Trophoblast cell (in vitro differentiated cells and primary cell): ENCODE data around the gene SUPT7L.
A peak's percentile ranks its signal among the peaks of the same experiment; 100 is the strongest.
"Not testable (repeated sequence)": the region's sequence is repeated elsewhere in the genome, so short reads cannot be mapped to it uniquely, and the experiment has no call there.

Experiments
- DNase-seq, 2 donors: peaks; one replicate each; pipeline ENCODE4 v3.0.0-alpha.2; 2016
- H2AFZ ChIP-seq: 2 replicates; pipeline ENCODE4 v1.6.1; 2013; ENCODE audit warnings: low read length, moderate library complexity, mild to moderate bottlenecking; ENCODE audit not compliant: insufficient read depth, poor library complexity
- H2AK5ac ChIP-seq: 2 replicates; pipeline ENCODE4 v1.6.1; 2013; ENCODE audit warnings: mild to moderate bottlenecking, low read length
- H2BK120ac ChIP-seq: 2 replicates; pipeline ENCODE4 v1.6.1; 2013; ENCODE audit warnings: low read length, mild to moderate bottlenecking, moderate library complexity; ENCODE audit not compliant: insufficient read depth, poor library complexity
- H2BK12ac ChIP-seq: 2 replicates; pipeline ENCODE4 v1.6.1; 2013; ENCODE audit warnings: mild to moderate bottlenecking, low read length, moderate library complexity
- H2BK5ac ChIP-seq: 2 replicates; pipeline ENCODE4 v1.6.1; 2013; ENCODE audit warnings: low read length, low read depth, moderate library complexity, mild to moderate bottlenecking; ENCODE audit not compliant: poor library complexity
- H3K14ac ChIP-seq: 2 replicates; pipeline ENCODE4 v1.6.1; 2013; ENCODE audit warnings: mild to moderate bottlenecking, low read length
- H3K18ac ChIP-seq: 2 replicates; pipeline ENCODE4 v1.6.1; 2013; ENCODE audit warnings: mild to moderate bottlenecking, low read length
- H3K23ac ChIP-seq: 2 replicates; pipeline ENCODE4 v1.6.1; 2013; ENCODE audit warnings: low read length
- H3K27ac ChIP-seq: 2 replicates; pipeline ENCODE4 v1.5.1; 2013; ENCODE audit warnings: low read depth, mild to moderate bottlenecking, inconsistent platforms, low read length, moderate library complexity
- H3K27me3 ChIP-seq: 2 replicates; pipeline ENCODE4 v1.6.1; 2013; ENCODE audit warnings: inconsistent platforms, mild to moderate bottlenecking, low read length, moderate library complexity; ENCODE audit not compliant: insufficient read depth
- H3K36me3 ChIP-seq, 2 experiments: 1 replicate in 1 of 2; 2 replicates in 1 of 2; pipeline ENCODE4 v1.6.1; 2013; ENCODE audit warnings: low read length in 2 of 2, mild to moderate bottlenecking in 2 of 2, moderate library complexity in 1 of 2; ENCODE audit not compliant: insufficient read depth in 2 of 2, control insufficient read depth in 1 of 2
- H3K4ac ChIP-seq: 2 replicates; pipeline ENCODE4 v1.6.1; 2013; ENCODE audit warnings: low read depth, mild to moderate bottlenecking, low read length, moderate library complexity
- H3K4me1 ChIP-seq, 2 experiments: 1 replicate in 1 of 2; 2 replicates in 1 of 2; pipeline ENCODE4 v1.6.1; 2013; ENCODE audit warnings: low read length in 2 of 2, mild to moderate bottlenecking in 2 of 2, moderate library complexity in 1 of 2; ENCODE audit not compliant: insufficient read depth in 2 of 2, control insufficient read depth in 1 of 2
- H3K4me2 ChIP-seq: 2 replicates; pipeline ENCODE4 v1.6.1; 2013; ENCODE audit warnings: inconsistent platforms, mild to moderate bottlenecking, low read length, moderate library complexity
- H3K4me3 ChIP-seq: 2 replicates; pipeline ENCODE4 v1.5.1; 2013; ENCODE audit warnings: mild to moderate bottlenecking, low read depth, low read length, inconsistent platforms
- H3K79me1 ChIP-seq: one replicate; pipeline ENCODE4 v1.6.1; 2013; ENCODE audit warnings: low read length
- H3K79me2 ChIP-seq: 2 replicates; pipeline ENCODE4 v1.6.1; 2013; ENCODE audit warnings: low read length, mild to moderate bottlenecking; ENCODE audit not compliant: control insufficient read depth, insufficient read depth, poor library complexity
- H3K9ac ChIP-seq: 2 replicates; pipeline ENCODE4 v1.6.1; 2013; ENCODE audit warnings: mild to moderate bottlenecking, low read length
- H3K9me3 ChIP-seq: 2 replicates; pipeline ENCODE4 v1.6.1; 2013; ENCODE audit warnings: low read depth, mild to moderate bottlenecking, control low read depth, inconsistent platforms, low read length; ENCODE audit not compliant: insufficient read depth
- H4K12ac ChIP-seq: 2 replicates; pipeline ENCODE4 v1.6.1; 2013; ENCODE audit warnings: low read depth, mild to moderate bottlenecking, low read length, moderate library complexity
- H4K8ac ChIP-seq: 2 replicates; pipeline ENCODE4 v1.6.1; 2013; ENCODE audit warnings: low read depth, mild to moderate bottlenecking, low read length, moderate library complexity
- H4K91ac ChIP-seq: one replicate; pipeline ENCODE4 v1.6.1; 2013; ENCODE audit warnings: low read depth, mild to moderate bottlenecking, low read length, moderate library complexity
- WGBS: extraction: QIAGEN DNeasy Blood & Tissue Kit; methylation state at CpG from one replicate; pipeline ENCODE4 v1.1.7; 2013; ENCODE audit warnings: missing lambda C conversion rate; ENCODE audit not compliant: insufficient read length, insufficient coverage; ENCODE audit errors: extremely low coverage; 5-methylcytosine and 5-hydroxymethylcytosine counted together

Gene SUPT7L

GRCh38 chr2:27685006-27685405 lies 21.6 kb upstream of the SUPT7L start:
- not testable (repeated sequence) for H3K4me1 ChIP-seq, H4K12ac ChIP-seq, H3K9ac ChIP-seq, H2AFZ ChIP-seq, H3K4ac ChIP-seq, H3K18ac ChIP-seq, H3K27me3 ChIP-seq, H3K14ac ChIP-seq, H2BK12ac ChIP-seq, H3K79me2 ChIP-seq, H4K8ac ChIP-seq, H2AK5ac ChIP-seq, H2BK120ac ChIP-seq, H3K23ac ChIP-seq, H2BK5ac ChIP-seq, H4K91ac ChIP-seq, H3K4me3 ChIP-seq, H3K9me3 ChIP-seq, DNase-seq, H3K4me2 ChIP-seq, H3K27ac ChIP-seq, H3K79me1 ChIP-seq
- no CpG with 5 or more reads among the region's 1 CpG for WGBS
- H3K36me3 ChIP-seq: peaks cover 11 to 16% of the 10 kb centered on the region in 2 experiments

- H2BK5ac ChIP-seq: no peak overlapping the region
- no peak overlapping the region for H3K4ac ChIP-seq
- H2AK5ac ChIP-seq: no peak overlapping the region
- no peak overlapping the region for H3K9ac ChIP-seq
- H3K9me3 ChIP-seq: no peaks in the 10 kb centered on the region
- no peaks in the 10 kb centered on the region for H3K79me1 ChIP-seq
- peak overlapping the region; percentile 6 for H4K91ac ChIP-seq
- H4K8ac ChIP-seq: no peak overlapping the region
- H3K4me1 ChIP-seq: peaks cover 0 to 5% of the 10 kb centered on the region in 2 experiments
- H2BK12ac ChIP-seq: no peak overlapping the region
- H3K23ac ChIP-seq: no peak overlapping the region
- H3K14ac ChIP-seq: no peak overlapping the region
- no peak overlapping the region for H3K4me3 ChIP-seq
- no peaks in the 10 kb centered on the region for H3K79me2 ChIP-seq
- H3K27me3 ChIP-seq: no peaks in the 10 kb centered on the region
- no peak overlapping the region for H3K4me2 ChIP-seq
- no CpG with 5 or more reads among the region's 9 CpGs for WGBS
- no peak overlapping the region for H2BK120ac ChIP-seq
- no peak overlapping the region for H3K27ac ChIP-seq
- H3K36me3 ChIP-seq: peaks cover 14 to 17% of the 10 kb centered on the region in 2 experiments
- peak; percentile 91 to 100 for DNase-seq
- H4K12ac ChIP-seq: no peak overlapping the region
- no peak overlapping the region for H2AFZ ChIP-seq
- no peak overlapping the region for H3K18ac ChIP-seq
Measured at GRCh38 chr2:27683390-27684071, 20.1 kb upstream of the SUPT7L start.

DNA sequence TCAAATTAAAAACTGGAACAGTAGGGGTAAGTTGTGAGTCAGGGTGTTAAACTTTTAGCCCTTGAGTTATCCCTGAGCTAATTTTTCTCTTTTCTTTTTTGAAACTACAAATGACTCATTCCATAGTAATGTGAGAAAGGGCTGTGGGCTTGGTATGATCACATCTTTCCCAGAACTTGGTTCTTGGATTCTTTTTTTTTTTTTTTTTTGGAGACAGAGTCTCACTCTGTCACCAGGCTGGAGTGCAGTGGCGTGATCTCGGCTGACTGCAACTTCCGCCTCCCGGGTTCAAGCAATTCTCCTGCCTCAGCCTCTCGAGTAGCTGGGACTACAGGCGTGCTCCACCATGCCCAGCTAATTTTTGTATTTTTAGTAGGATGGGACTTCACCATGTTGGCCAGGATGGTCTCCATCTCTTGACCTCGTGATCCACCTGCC lies 18.9 kb upstream of the SUPT7L start:
- H3K14ac ChIP-seq, H3K9ac ChIP-seq, H2BK12ac ChIP-seq, H2AFZ ChIP-seq, H4K91ac ChIP-seq, H3K27me3 ChIP-seq, H3K79me1 ChIP-seq, H3K4ac ChIP-seq, H3K4me3 ChIP-seq, H3K27ac ChIP-seq, H2BK5ac ChIP-seq, H3K4me2 ChIP-seq, H4K8ac ChIP-seq, H3K18ac ChIP-seq, H4K12ac ChIP-seq, H2BK120ac ChIP-seq, H3K9me3 ChIP-seq, H3K23ac ChIP-seq, H3K79me2 ChIP-seq, H2AK5ac ChIP-seq, H3K4me1 ChIP-seq: not testable (repeated sequence)
- H3K36me3 ChIP-seq: peaks cover 13 to 18% of the 10 kb centered on the region in 2 experiments
- DNase-seq: peak; percentile 52 to 91
- WGBS: no CpG with 5 or more reads among the region's 7 CpGs

- no peaks in the 10 kb centered on the region for H3K79me2 ChIP-seq
- peak in 1 of 2 donors; percentile 14 for DNase-seq
- H4K8ac ChIP-seq: no peak overlapping the region
- H2AK5ac ChIP-seq: no peak overlapping the region
- H2BK12ac ChIP-seq: no peak overlapping the region
- H3K14ac ChIP-seq: no peak overlapping the region
- no peak overlapping the region for H3K4me2 ChIP-seq
- H3K18ac ChIP-seq: no peak overlapping the region
- no peak overlapping the region for H3K4ac ChIP-seq
- no peak overlapping the region for H2BK5ac ChIP-seq
- no peak overlapping the region for H3K4me3 ChIP-seq
- H2AFZ ChIP-seq: no peak overlapping the region
- H3K9ac ChIP-seq: no peak overlapping the region
- WGBS: no CpG with 5 or more reads among the region's 1 CpG
- H3K9me3 ChIP-seq: no peaks in the 10 kb centered on the region
- H4K91ac ChIP-seq: no peak overlapping the region
- no peak overlapping the region for H4K12ac ChIP-seq
- H3K36me3 ChIP-seq: peaks cover 12 to 17% of the 10 kb centered on the region in 2 experiments
- peaks cover 0 to 5% of the 10 kb centered on the region in 2 experiments for H3K4me1 ChIP-seq
- H3K23ac ChIP-seq: no peak overlapping the region
- H3K27me3 ChIP-seq: no peaks in the 10 kb centered on the region
- H2BK120ac ChIP-seq: no peak overlapping the region
- no peaks in the 10 kb centered on the region for H3K79me1 ChIP-seq
- H3K27ac ChIP-seq: no peak overlapping the region
Measured at GRCh38 chr2:27681841-27682240, 18.4 kb upstream of the SUPT7L start.
